IMR-90 (cell line): ENCODE data around the gene TRIP11. TPM values are rescaled to one million over a fixed set of nuclear protein-coding genes. Genes with fewer than 3 reads are reported as not detected.

Source experiments
- ATAC-seq: fragments of 200-7000 bp; cut with Tn5 transposase; 2 replicates; pipeline ENCODE4 v1.9.1; 2020; ENCODE audit warnings: low read depth, mild to moderate bottlenecking, moderate library complexity
- BruUV-seq: library from RNA; stranded (reverse); fragments of 400-500 nt; replicated peaks from 2 replicates; lab custom pipeline; 2021; lab: Mats Ljungman, UMichigan
- CTCF ChIA-PET: fragments of 300-600 bp; formaldehyde crosslinking; extraction: SDS; loops from one replicate; lab custom pipeline; 2021; ENCODE audit warnings: antibody characterized with exemption; lab: Yijun Ruan, JAX
- POLR2A ChIA-PET: fragments of 300-600 bp; sonication (Branson Sonifier 250); formaldehyde crosslinking; loops from one replicate; lab custom pipeline; 2022; ENCODE audit warnings: antibody characterized with exemption; ENCODE audit not compliant: unreplicated experiment; lab: Charles Lee
- DNase-seq: peaks from one replicate; pipeline ENCODE4 v3.0.0; 2013
- H2AFZ ChIP-seq: replicated peaks from 2 replicates; pipeline ENCODE3; 2013; ENCODE audit warnings: low read length, mild to moderate bottlenecking; ENCODE audit not compliant: poor library complexity
- H2AK5ac ChIP-seq: 2 replicates; pipeline ENCODE4 v1.6.1; 2013; ENCODE audit warnings: low read depth, low read length, inconsistent platforms
- H2AK9ac ChIP-seq: replicated peaks from 2 replicates; pipeline ENCODE3; 2013; ENCODE audit warnings: mild to moderate bottlenecking, low read depth, low read length, moderate library complexity; ENCODE audit not compliant: poor library complexity
- H2BK120ac ChIP-seq: 2 replicates; pipeline ENCODE4 v1.6.1; 2013; ENCODE audit warnings: low read depth, low read length, inconsistent platforms
- H2BK15ac ChIP-seq: 3 replicates; pipeline ENCODE4 v1.6.1; 2013; ENCODE audit warnings: low read depth, low read length, inconsistent platforms
- H2BK20ac ChIP-seq: 2 replicates; pipeline ENCODE4 v1.6.1; 2013; ENCODE audit warnings: low read depth, mild to moderate bottlenecking, inconsistent platforms, low read length, moderate library complexity
- H2BK5ac ChIP-seq: 2 replicates; pipeline ENCODE4 v1.6.1; 2013; ENCODE audit warnings: mild to moderate bottlenecking, low read depth, low read length, inconsistent platforms; ENCODE audit not compliant: poor library complexity, severe bottlenecking
- H3K14ac ChIP-seq: replicated peaks from 2 replicates; pipeline ENCODE4 v1.6.1; 2013; ENCODE audit warnings: low read depth, low read length, inconsistent platforms
- H3K18ac ChIP-seq: 2 replicates; pipeline ENCODE4 v1.6.1; 2013; ENCODE audit warnings: low read depth, low read length, control low read depth
- H3K23ac ChIP-seq: 2 replicates; pipeline ENCODE4 v1.6.1; 2013; ENCODE audit warnings: low read depth, low read length, inconsistent platforms
- H3K27ac ChIP-seq: 2 replicates; pipeline ENCODE4 v1.5.1; 2013; ENCODE audit warnings: mild to moderate bottlenecking, control low read depth, low read length; ENCODE audit not compliant: insufficient read depth
- H3K27me3 ChIP-seq: 2 replicates; pipeline ENCODE4 v1.6.1; 2013; ENCODE audit warnings: low read length; ENCODE audit not compliant: control insufficient read depth, insufficient read depth
- H3K36me3 ChIP-seq: 2 replicates; pipeline ENCODE4 v1.6.1; 2013; ENCODE audit warnings: low read length, mixed read lengths; ENCODE audit not compliant: control insufficient read depth, insufficient read depth
- H3K4ac ChIP-seq: 2 replicates; pipeline ENCODE4 v1.6.1; 2013; ENCODE audit warnings: low read depth, low read length, inconsistent platforms
- H3K4me1 ChIP-seq: 2 replicates; pipeline ENCODE4 v1.6.1; 2013; ENCODE audit warnings: low read length, mixed read lengths; ENCODE audit not compliant: control insufficient read depth, insufficient read depth
- H3K4me2 ChIP-seq: 2 replicates; pipeline ENCODE4 v1.6.1; 2013; ENCODE audit warnings: low read depth, mild to moderate bottlenecking, control low read depth, low read length, moderate library complexity
- H3K4me3 ChIP-seq: 2 replicates; pipeline ENCODE4 v1.5.1; 2013; ENCODE audit warnings: low read depth, mild to moderate bottlenecking, control low read depth, low read length, moderate library complexity; ENCODE audit not compliant: insufficient read depth
- H3K56ac ChIP-seq: 2 replicates; pipeline ENCODE4 v1.6.1; 2013; ENCODE audit warnings: low read length, inconsistent platforms; ENCODE audit not compliant: insufficient read depth; ENCODE audit errors: extremely low read depth
- H3K79me1 ChIP-seq, 2 experiments: 2 replicates each; pipeline ENCODE4 v1.6.1; 2013; ENCODE audit warnings: low read length in 2 of 2, inconsistent platforms in 1 of 2, low read depth in 1 of 2
- H3K9ac ChIP-seq: 2 replicates; pipeline ENCODE4 v1.6.1; 2013; ENCODE audit warnings: low read depth, low read length, control low read depth
- H3K9me1 ChIP-seq: 2 replicates; pipeline ENCODE4 v1.6.1; 2013; ENCODE audit warnings: low read length, inconsistent platforms; ENCODE audit not compliant: insufficient read depth
- H3K9me3 ChIP-seq: 2 replicates; pipeline ENCODE4 v1.6.1; 2013; ENCODE audit warnings: low read length; ENCODE audit not compliant: control insufficient read depth, insufficient read depth
- H4K20me1 ChIP-seq: 2 replicates; pipeline ENCODE4 v1.6.1; 2013; ENCODE audit warnings: low read length, inconsistent platforms; ENCODE audit not compliant: insufficient read depth
- H4K5ac ChIP-seq: 2 replicates; pipeline ENCODE4 v1.6.1; 2013; ENCODE audit warnings: mild to moderate bottlenecking, low read depth, low read length, control low read depth
- H4K8ac ChIP-seq, 2 experiments: 2 replicates each; pipeline ENCODE4 v1.6.1; 2013; ENCODE audit warnings: low read depth in 2 of 2, low read length in 2 of 2, control low read depth in 1 of 2, inconsistent platforms in 1 of 2
- H4K91ac ChIP-seq: 2 replicates; pipeline ENCODE4 v1.6.1; 2013; ENCODE audit warnings: low read depth, low read length, inconsistent platforms; ENCODE audit not compliant: insufficient read depth
- BHLHE40 ChIP-seq: fragments of 150-350 bp; IDR thresholded peaks from 2 replicates; pipeline ENCODE4 v1.6.1; 2016; ENCODE audit warnings: mild to moderate bottlenecking, low read depth, low read length
- CHD1 ChIP-seq: IDR thresholded peaks from 2 replicates; pipeline ENCODE4 v1.6.1; 2012; ENCODE audit warnings: low read depth, low read length, improper control_type of control experiment
- CTCF ChIP-seq: conservative IDR thresholded peaks from 2 replicates; pipeline ENCODE4 v1.5.1; 2012; ENCODE audit warnings: mild to moderate bottlenecking, low read depth, low read length, improper control_type of control experiment
- ELK1 ChIP-seq: fragments of 150-350 bp; IDR thresholded peaks from 2 replicates; pipeline ENCODE4 v1.6.1; 2016; ENCODE audit warnings: low read depth, mild to moderate bottlenecking, low read length, moderate library complexity, borderline replicate concordance
- FOS ChIP-seq: fragments of 150-350 bp; IDR thresholded peaks from 2 replicates; pipeline ENCODE4 v1.6.1; 2016; ENCODE audit warnings: low read depth, low read length
- POLR2A ChIP-seq: IDR thresholded peaks from 2 replicates; pipeline ENCODE4 v1.6.1; 2012; ENCODE audit warnings: mild to moderate bottlenecking, low read depth, low read length
- RAD21 ChIP-seq: IDR thresholded peaks from 2 replicates; pipeline ENCODE4 v1.6.1; 2012; ENCODE audit warnings: low read length, improper control_type of control experiment
- RFX5 ChIP-seq: IDR thresholded peaks from 2 replicates; pipeline ENCODE4 v1.8.0; 2012; ENCODE audit warnings: low read depth, mild to moderate bottlenecking, low read length, moderate library complexity
- SMC3 ChIP-seq: fragments of 150-350 bp; IDR thresholded peaks from 2 replicates; pipeline ENCODE4 v1.6.1; 2016; ENCODE audit warnings: low read depth, mild to moderate bottlenecking, antibody characterized with exemption, low read length, moderate library complexity
- WGBS, 2 experiments: methylation state at CpG; one replicate each; pipeline versions ENCODE4 v1.1.5 to v1.1.7; 2013; ENCODE audit warnings: missing lambda C conversion rate in 2 of 2; ENCODE audit not compliant: insufficient read length in 1 of 2; ENCODE audit errors: extremely low coverage in 2 of 2; 5-methylcytosine and 5-hydroxymethylcytosine counted together
- dilution Hi-C: fragments of 300-500 bp; cut with HindIII; formaldehyde crosslinking; loops from one replicate; pipeline ENCODE4 v1.14.3; 2018; ENCODE audit warnings: low sequenced_read_pairs; ENCODE audit not compliant: unreplicated experiment
- in situ Hi-C: fragments of 300-500 bp; cut with MboI; formaldehyde crosslinking; loops from 3 replicates; pipeline ENCODE4 v1.14.3; 2019; ENCODE audit warnings: low sequenced_read_pairs, inconsistent platforms, mixed read lengths
- intact Hi-C: fragments of 100-400 bp; cut with micrococcal nuclease; formaldehyde crosslinking; loops from 2 replicates; pipeline ENCODE4 v1.10.0; 2022
- polyA plus RNA-seq, 3 experiments: library from polyadenylated mRNA; depleted of rRNA; stranded (reverse); fragments of >200 nt; gene quantifications; 2 replicates each; pipeline ENCODE4 v1.2.3, GENCODE V29; 2012; ENCODE audit warnings: low replicate concordance in 1 of 3
- total RNA-seq: library from RNA; depleted of rRNA; stranded (reverse); fragments of >200 nt; gene quantifications from 2 replicates; pipeline ENCODE4 v1.2.3, GENCODE V29; 2012
- TF ChIP-seq, protein P1 (sequence below): fragments of 150-350 bp; IDR thresholded peaks from 2 replicates; pipeline ENCODE4 v1.6.1; 2017; ENCODE audit warnings: mild to moderate bottlenecking, antibody characterized with exemption, low read length, low read depth

Gene TRIP11
- total and polyA plus RNA-seq, 2 of the 4 experiments (the other 2 are of a cell fraction) = 6.8 to 83.5 TPM

DNA sequence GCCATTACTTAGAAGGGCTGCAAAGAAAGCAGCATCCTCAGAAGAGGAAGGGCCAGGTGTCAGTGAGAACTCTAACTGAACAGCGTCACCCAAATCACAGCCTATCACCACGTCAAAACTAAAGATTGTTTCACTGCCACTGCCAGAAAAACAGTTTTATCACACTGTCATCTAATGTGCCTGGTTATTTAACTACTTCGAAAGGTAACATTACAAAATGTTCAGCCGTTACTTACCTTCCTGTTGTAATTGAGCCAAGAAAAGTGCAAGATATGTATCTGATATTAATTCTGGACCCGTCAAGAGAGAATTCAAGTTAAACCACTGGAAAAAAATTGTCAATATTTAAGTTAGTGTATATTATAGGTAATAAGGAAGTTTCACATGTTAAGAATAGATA, 48.6 kb upstream of the TRIP11 start:
- no peak overlapping the region for H2AK5ac ChIP-seq
- H3K18ac ChIP-seq = no peak overlapping the region
- no peak overlapping the region for H3K4me2 ChIP-seq
- H3K9me1 ChIP-seq = no peaks in the 10 kb centered on the region
- TF ChIP-seq BHLHE40 (no peak), CTCF (no peak), SMC3 (no peak), RFX5 (no peak), RAD21 (no peak), FOS (no peak), CHD1 (no peak), ELK1 (no peak), POLR2A (no peak)
- TF ChIP-seq, protein P1, sequence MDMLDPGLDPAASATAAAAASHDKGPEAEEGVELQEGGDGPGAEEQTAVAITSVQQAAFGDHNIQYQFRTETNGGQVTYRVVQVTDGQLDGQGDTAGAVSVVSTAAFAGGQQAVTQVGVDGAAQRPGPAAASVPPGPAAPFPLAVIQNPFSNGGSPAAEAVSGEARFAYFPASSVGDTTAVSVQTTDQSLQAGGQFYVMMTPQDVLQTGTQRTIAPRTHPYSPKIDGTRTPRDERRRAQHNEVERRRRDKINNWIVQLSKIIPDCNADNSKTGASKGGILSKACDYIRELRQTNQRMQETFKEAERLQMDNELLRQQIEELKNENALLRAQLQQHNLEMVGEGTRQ = no peak
- no peak overlapping the region for H4K91ac ChIP-seq
- H3K4me3 ChIP-seq = no peak overlapping the region
- no peak overlapping the region for H3K23ac ChIP-seq
- CTCF ChIA-PET = interaction anchor here (0.6 to 1.4 kb wide), 2 partner anchors 18 to 423 kb away, joined by 5 to 6 read pairs; partner anchors contain the start of gene ATXN3
- H3K9me3 ChIP-seq = no peaks in the 10 kb centered on the region
- DNase-seq (no peak), ATAC-seq (no peak)
- no peak overlapping the region for H2BK15ac ChIP-seq
- no peak overlapping the region for H3K4ac ChIP-seq
- H3K79me1 ChIP-seq = no peaks in the 10 kb centered on the region
- no peak overlapping the region for H2BK20ac ChIP-seq
- H2AFZ ChIP-seq = no peak overlapping the region
- H3K36me3 ChIP-seq = peaks cover 20% of the 10 kb centered on the region
- in situ Hi-C loops (no loop called here), intact Hi-C loops (no loop called here), dilution Hi-C loops (no loop called here)
- no peak overlapping the region for H3K27ac ChIP-seq
- H3K56ac ChIP-seq = no peak overlapping the region
- no peak overlapping the region for H2AK9ac ChIP-seq
- no peaks in the 10 kb centered on the region for H3K27me3 ChIP-seq
- H2BK5ac ChIP-seq = no peak overlapping the region
- no peaks in the 10 kb centered on the region for H3K4me1 ChIP-seq
- no peaks in the 10 kb centered on the region for H4K20me1 ChIP-seq
- 100% methylated on average over 2 of the region's 5 CpGs; no CpG with 5 or more reads in 1 of the 2 experiments for WGBS, 2 experiments
- no peak overlapping the region for H2BK120ac ChIP-seq
- BruUV-seq = no TSS peak
- no peak overlapping the region for H4K5ac ChIP-seq
- POLR2A ChIA-PET = no interaction called here
- no peak overlapping the region for H4K8ac ChIP-seq
- no peak overlapping the region for H3K14ac ChIP-seq
- H3K9ac ChIP-seq = no peak overlapping the region
